ENCODE measurements around the gene VWF. TPM values are rescaled to one million over a fixed set of nuclear protein-coding genes. Genes with fewer than 3 reads are reported as not detected.

VWF gene
- total RNA-seq, 1 experiment from 2014 or later, result not detected

DNA sequence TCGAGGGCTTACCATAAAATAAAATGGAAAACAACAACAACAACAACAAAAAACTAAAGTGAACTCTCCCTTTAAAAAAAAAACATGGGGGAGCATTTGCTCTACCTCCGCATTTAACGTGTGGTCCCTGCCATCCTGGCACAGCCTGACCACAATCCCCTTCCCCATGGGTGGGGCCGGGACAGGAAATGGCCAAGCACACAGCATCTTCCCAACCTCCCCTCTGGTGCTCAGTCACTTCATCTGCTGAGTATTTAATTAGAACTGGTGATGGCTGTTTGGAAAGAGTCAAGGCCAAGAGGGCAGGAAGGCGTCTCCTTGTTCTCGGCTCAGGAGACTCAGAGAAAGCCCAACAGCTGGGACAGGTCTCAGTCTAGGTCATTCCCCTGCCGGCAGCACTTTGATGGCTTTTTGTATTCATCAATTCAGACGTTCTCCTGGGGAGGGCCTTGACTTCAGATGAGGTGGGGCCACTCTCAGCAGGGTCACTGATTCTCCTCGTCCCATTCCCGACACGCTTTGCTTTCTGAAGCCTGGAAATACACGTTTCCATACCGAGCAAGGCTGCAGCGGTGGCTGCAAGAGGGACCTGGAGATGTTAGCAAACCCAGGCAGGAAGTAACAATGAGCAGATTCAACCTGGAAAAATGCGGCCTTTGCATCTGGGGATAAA lies 223.8 kb downstream of the VWF start:
- DNase-seq, result no peak
- no peaks in the 10 kb centered on the region for H3F3A ChIP-seq (ENCODE audit: low read length, unreplicated experiment)
- 0 out of 2 replicates have a peak, but pooled peaks cover 8% of the 10 kb centered on the region for H3K27me3 ChIP-seq (ENCODE audit: low read length)
- H3K4me3 ChIP-seq (ENCODE audit: low read length), result no peak overlapping the region
- no peaks in the 10 kb centered on the region for H3K4me1 ChIP-seq (ENCODE audit: insufficient read depth, low read length)
- no peaks in the 10 kb centered on the region for H3K9me2 ChIP-seq (replicated peaks; ENCODE audit: low read length)
- H3K36me3 ChIP-seq (ENCODE audit: low read depth, low read length), result no peaks in the 10 kb centered on the region
- H3K27ac ChIP-seq (ENCODE audit: low read length), result no peak overlapping the region
- TF ChIP-seq EZH2 (IDR thresholded peaks at IDR 0.05; ENCODE audit: low read length, unreplicated experiment) (no peak), EZH2phosphoT487 (IDR thresholded peaks at IDR 0.05; ENCODE audit: borderline replicate concordance, low read length) (no peak)
- TF ChIP-seq, protein P1, sequence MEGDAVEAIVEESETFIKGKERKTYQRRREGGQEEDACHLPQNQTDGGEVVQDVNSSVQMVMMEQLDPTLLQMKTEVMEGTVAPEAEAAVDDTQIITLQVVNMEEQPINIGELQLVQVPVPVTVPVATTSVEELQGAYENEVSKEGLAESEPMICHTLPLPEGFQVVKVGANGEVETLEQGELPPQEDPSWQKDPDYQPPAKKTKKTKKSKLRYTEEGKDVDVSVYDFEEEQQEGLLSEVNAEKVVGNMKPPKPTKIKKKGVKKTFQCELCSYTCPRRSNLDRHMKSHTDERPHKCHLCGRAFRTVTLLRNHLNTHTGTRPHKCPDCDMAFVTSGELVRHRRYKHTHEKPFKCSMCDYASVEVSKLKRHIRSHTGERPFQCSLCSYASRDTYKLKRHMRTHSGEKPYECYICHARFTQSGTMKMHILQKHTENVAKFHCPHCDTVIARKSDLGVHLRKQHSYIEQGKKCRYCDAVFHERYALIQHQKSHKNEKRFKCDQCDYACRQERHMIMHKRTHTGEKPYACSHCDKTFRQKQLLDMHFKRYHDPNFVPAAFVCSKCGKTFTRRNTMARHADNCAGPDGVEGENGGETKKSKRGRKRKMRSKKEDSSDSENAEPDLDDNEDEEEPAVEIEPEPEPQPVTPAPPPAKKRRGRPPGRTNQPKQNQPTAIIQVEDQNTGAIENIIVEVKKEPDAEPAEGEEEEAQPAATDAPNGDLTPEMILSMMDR (conservative IDR thresholded peaks at IDR 0.05; ENCODE audit: low read depth, low read length), result no peak
- intact Hi-C loops (cut with micrococcal nuclease), result no loop called here
- no TSS peak for BruUV-seq (replicated peaks)
- H3K79me2 ChIP-seq (ENCODE audit: low read length), result no peaks in the 10 kb centered on the region
- H4K20me1 ChIP-seq (ENCODE audit: low read length), result no peaks in the 10 kb centered on the region
- no peak for ATAC-seq
- no peaks in the 10 kb centered on the region for H3K9me3 ChIP-seq (ENCODE audit: low read length)
- CTCF ChIA-PET, result no interaction called here
- no peak overlapping the region for H3K4me2 ChIP-seq (ENCODE audit: low read length)
- H3K9ac ChIP-seq (ENCODE audit: low read length), result no peak overlapping the region
- no peak overlapping the region for H2AFZ ChIP-seq (ENCODE audit: low read length)
- POLR2A ChIA-PET (ENCODE audit: unreplicated experiment), result no interaction called here

DNA sequence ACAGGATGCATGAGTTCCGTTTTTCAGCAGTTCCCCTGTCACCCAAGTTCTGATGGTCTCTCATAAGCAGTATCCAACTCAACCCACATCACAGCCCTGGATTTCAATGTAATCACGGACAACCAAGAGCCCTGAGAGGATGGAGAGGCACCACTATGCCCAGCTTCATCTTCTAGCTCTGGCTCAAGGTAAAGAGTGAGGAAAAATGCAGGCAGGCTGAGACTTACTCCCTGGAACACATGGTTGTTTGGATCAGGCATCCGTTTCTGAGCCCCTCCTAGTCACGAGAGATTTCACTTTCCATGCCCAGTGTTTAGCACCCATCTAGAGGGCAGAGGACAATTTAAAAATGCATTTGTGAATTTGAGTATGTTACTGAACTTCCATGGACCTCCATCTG lies 224.4 kb downstream of the VWF start:
- Histone ChIP-seq H3K9ac (ENCODE audit: low read length) (no peak overlapping the region), H3K27ac (ENCODE audit: low read length) (no peak overlapping the region), H3K79me2 (ENCODE audit: low read length) (no peaks in the 10 kb centered on the region), H2AFZ (ENCODE audit: low read length) (no peak overlapping the region), H3K36me3 (ENCODE audit: low read depth, low read length) (no peaks in the 10 kb centered on the region), H3K4me1 (ENCODE audit: insufficient read depth, low read length) (no peaks in the 10 kb centered on the region), H3K4me3 (ENCODE audit: low read length) (no peak overlapping the region), H4K20me1 (ENCODE audit: low read length) (no peaks in the 10 kb centered on the region), H3K4me2 (ENCODE audit: low read length) (no peak overlapping the region), H3K9me3 (ENCODE audit: low read length) (no peaks in the 10 kb centered on the region), H3F3A (ENCODE audit: low read length, unreplicated experiment) (no peaks in the 10 kb centered on the region), H3K27me3 (ENCODE audit: low read length) (0 out of 2 replicates have a peak, but pooled peaks cover 8% of the 10 kb centered on the region), H3K9me2 (replicated peaks; ENCODE audit: low read length) (no peaks in the 10 kb centered on the region)
- intact Hi-C loops (cut with micrococcal nuclease), result no loop called here
- ChIA-PET CTCF (no interaction called here), POLR2A (ENCODE audit: unreplicated experiment) (no interaction called here)
- no TSS peak for BruUV-seq (replicated peaks)
- TF ChIP-seq, protein P1 (conservative IDR thresholded peaks at IDR 0.05; ENCODE audit: low read depth, low read length), result no peak
- TF ChIP-seq EZH2 (IDR thresholded peaks at IDR 0.05; ENCODE audit: low read length, unreplicated experiment) (no peak), EZH2phosphoT487 (IDR thresholded peaks at IDR 0.05; ENCODE audit: borderline replicate concordance, low read length) (no peak)
- DNase-seq (no peak), ATAC-seq (no peak)

DNA sequence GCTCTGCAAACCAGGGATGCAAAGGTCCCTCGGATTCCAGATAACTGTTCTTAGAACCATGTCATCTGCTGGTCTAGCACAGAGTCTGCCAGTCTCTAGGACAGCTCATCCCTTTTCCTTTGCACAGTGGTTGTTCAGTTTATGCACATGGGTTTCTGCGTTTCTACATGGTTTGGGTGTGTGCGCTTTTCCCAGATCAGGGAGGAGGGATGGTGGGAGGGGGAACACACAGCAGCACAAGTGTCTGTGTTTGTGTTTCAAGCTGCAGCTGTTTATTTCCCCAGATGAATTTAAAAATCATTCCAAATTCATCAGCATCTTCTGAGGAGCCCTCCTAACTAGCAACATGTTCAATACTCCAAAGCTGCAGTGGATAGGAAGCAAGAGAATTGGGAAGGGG lies 224.8 kb downstream of the VWF start:
- TF ChIP-seq, protein P1 (conservative IDR thresholded peaks at IDR 0.05; ENCODE audit: low read depth, low read length), result no peak
- TF ChIP-seq EZH2phosphoT487 (IDR thresholded peaks at IDR 0.05; ENCODE audit: borderline replicate concordance, low read length) (no peak), EZH2 (IDR thresholded peaks at IDR 0.05; ENCODE audit: low read length, unreplicated experiment) (no peak)
- Histone ChIP-seq H3K27ac (ENCODE audit: low read length) (no peak overlapping the region), H3K4me2 (ENCODE audit: low read length) (no peak overlapping the region), H3K27me3 (ENCODE audit: low read length) (0 out of 2 replicates have a peak, but pooled peaks cover 8% of the 10 kb centered on the region), H3K4me1 (ENCODE audit: insufficient read depth, low read length) (no peaks in the 10 kb centered on the region), H3K79me2 (ENCODE audit: low read length) (no peaks in the 10 kb centered on the region), H4K20me1 (ENCODE audit: low read length) (no peaks in the 10 kb centered on the region), H2AFZ (ENCODE audit: low read length) (no peak overlapping the region), H3K9me3 (ENCODE audit: low read length) (no peaks in the 10 kb centered on the region), H3K9ac (ENCODE audit: low read length) (no peak overlapping the region), H3F3A (ENCODE audit: low read length, unreplicated experiment) (no peaks in the 10 kb centered on the region), H3K36me3 (ENCODE audit: low read depth, low read length) (no peaks in the 10 kb centered on the region), H3K9me2 (replicated peaks; ENCODE audit: low read length) (no peaks in the 10 kb centered on the region), H3K4me3 (ENCODE audit: low read length) (no peak overlapping the region)
- ChIA-PET POLR2A (ENCODE audit: unreplicated experiment) (no interaction called here), CTCF (no interaction called here)
- BruUV-seq (replicated peaks), result no TSS peak
- intact Hi-C loops (cut with micrococcal nuclease), result no loop called here
- ATAC-seq, result no peak
- DNase-seq, result no peak

Data from PC-3 (cell line).